HG02884 (cell line): ENCODE measurements around the gene TFF3.

Source experiments
- ATAC-seq: cut with Tn5 transposase; IDR thresholded peaks from one replicate; pipeline ENCODE4 v1.9.1; 2021; ENCODE audit warnings: mild to moderate bottlenecking, moderate library complexity; ENCODE audit not compliant: unreplicated experiment

TFF3 gene

GRCh38 chr21:42272984-42273600 is 42.1 kb downstream of the TFF3 start:
- ATAC-seq, result no peak

DNA sequence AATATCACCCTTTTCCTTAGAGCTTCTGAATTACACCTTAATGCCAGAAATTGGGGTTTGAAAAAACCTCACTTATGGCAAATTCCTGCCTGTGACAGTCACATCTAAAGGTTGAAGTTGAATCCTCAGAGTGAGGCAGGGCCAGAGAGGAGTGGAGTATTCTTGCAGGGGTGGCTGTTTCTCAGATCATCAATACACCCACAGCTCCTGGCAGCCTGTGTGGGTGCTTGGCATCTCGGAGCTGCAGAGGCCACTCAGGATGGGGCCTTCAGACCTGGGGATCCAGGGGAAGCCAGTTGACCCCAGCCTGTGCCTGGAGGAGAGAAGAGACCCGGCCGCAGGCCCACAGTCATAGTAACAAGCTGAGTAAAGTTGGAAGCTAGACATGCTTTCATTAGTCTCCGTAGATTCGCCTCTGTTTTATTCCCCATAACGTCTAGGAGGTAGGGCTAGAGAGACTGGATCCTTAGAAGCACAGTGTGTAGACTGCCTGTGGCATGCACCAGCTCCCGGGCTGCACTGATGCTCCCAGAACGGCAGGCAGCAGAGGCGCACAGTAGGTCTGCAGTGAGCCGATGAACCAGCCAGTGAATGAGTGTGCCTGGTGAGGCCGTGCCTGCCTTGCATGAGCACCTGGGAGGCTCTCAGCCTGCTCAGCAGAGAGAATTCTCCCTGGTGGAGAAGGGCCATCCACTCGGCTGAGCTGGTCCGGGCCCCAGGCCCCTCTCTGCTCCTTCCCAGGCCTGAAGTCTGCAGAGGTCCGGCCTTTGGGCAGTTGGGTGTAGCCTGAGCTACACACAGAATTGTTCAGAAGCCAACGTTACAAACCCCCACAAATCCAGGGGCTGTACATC is 42.9 kb downstream of the TFF3 start:
- ATAC-seq, result no peak

DNA sequence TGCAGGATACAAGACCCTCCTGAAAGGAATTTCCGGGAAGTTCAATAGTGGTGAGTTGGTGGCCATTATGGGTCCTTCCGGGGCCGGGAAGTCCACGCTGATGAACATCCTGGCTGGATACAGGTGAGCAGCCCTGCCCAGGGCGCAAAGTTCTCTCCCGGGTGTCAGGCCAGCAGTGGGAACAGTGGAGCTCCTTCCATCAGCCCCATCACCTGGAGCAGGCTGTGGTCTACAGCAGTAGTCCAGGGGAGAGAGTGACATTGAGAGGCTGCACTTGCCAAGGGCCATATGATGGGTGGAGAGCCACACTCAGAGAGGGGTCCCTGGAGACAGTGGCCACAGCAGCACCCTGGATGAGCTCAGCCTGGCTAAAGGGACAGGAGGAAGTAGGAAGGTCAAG is 44.1 kb downstream of the TFF3 start:
- no peak for ATAC-seq

GRCh38 chr21:42269386-42269785 is 45.8 kb downstream of the TFF3 start:
- ATAC-seq, result no peak

- no peak for ATAC-seq
Observed at GRCh38 chr21:42266971-42267556, 48.1 kb downstream of the TFF3 start.

GRCh38 chr21:42265231-42265812 is 49.9 kb downstream of the TFF3 start:
- no peak for ATAC-seq

- no peak for ATAC-seq
Observed at GRCh38 chr21:42264245-42265195, 50.7 kb downstream of the TFF3 start.

DNA sequence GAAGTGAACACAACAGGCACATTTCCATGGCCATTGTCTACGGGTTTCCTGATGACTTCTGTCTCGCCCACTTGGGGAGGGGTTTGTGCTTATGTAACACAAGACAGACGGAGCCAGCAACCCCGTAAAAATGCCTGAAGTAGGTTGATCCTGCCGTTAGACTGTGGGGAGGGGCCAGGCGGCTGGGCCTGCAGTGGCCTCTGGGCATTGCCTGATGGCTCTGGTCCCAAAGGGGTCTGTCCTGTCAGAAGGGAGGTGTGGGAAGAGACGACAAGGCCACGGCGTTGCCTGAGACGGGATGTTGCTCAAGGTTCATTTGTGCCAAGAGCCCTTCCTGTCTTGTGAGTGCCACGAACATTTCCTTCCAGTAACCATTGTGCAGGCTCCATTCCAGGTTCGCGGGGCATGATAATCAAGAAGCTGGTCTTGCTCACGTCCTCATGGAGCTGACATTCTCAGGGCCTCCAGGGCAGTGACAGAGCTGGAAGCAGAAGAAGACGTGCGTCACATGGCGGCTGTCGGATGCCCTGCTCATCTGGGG is 51.5 kb downstream of the TFF3 start:
- no peak for ATAC-seq

DNA sequence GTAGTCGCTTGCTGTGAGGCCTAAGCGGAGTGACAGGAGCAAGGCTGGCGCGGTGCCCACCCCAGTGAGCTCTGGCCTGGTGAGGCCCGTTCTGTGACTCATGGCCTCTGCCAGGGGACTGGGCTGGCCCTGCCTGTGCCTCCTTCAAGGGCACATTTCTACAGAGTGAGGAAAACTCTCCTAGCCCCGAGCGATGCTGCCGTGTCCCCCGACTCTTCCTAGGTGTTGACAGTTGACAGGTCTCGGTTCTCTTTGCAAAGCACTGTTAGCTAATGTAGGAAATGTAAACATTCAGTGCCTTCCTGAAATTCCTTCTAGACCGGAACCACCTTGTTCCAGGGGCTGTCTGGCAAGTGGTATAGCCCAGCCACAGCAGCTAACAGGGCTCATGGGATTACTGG is 52.4 kb downstream of the TFF3 start:
- ATAC-seq, result no peak

DNA sequence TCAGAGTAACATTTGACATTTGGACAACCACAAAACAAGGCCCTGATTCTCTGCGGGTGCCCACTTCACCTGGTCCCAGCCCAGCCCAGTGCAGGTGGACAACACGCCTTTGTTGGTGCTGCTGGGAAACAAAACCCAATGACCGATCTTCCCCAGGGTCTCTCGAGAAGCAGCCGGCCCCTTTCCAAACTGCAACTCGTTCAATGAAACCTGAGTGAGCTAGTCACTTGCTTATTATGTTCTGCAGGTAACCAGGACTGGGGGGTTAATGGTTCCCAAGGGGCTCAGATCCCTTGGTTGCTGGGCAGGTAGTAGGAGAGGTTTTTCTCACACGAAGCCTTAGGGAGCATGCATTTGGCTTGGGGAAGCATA is 53.4 kb downstream of the TFF3 start:
- no peak for ATAC-seq
